Activated B cell treated with CpG ODN at 0.5 μM for 24 hours (primary cell): ENCODE measurements around the gene GTF2A1. TPM values are rescaled to one million over a fixed set of nuclear protein-coding genes. Genes with fewer than 3 reads are reported as not detected.
"Not testable (repeated sequence)": the region's sequence is repeated elsewhere in the genome, so short reads cannot be mapped to it uniquely, and the experiment has no call there.

ENCODE experiments used
- ATAC-seq: fragments of 200-7000 bp; cut with Tn5 transposase; one replicate; pipeline ENCODE4 v1.10.0; 2021; ENCODE audit warnings: low read depth, mild to moderate bottlenecking, moderate library complexity
- CTCF ChIA-PET: fragments of 350-600 bp; sonication (Branson Sonifier 250); formaldehyde crosslinking; loops from one replicate; lab custom pipeline; 2021; ENCODE audit warnings: antibody characterized with exemption; lab: Charles Lee
- POLR2A ChIA-PET: fragments of 350-600 bp; sonication (Branson Sonifier 250); formaldehyde crosslinking; loops from one replicate; lab custom pipeline; 2021; ENCODE audit warnings: antibody characterized with exemption; lab: Charles Lee
- DNase-seq: peaks from one replicate; pipeline ENCODE4 v3.0.0; 2022
- H3K27ac Mint-ChIP-seq: one replicate; pipeline ENCODE4 v1.8.0; 2020; ENCODE audit warnings: mixed read lengths
- H3K27me3 Mint-ChIP-seq: one replicate; pipeline ENCODE4 v1.8.0; 2021; ENCODE audit warnings: mixed read lengths
- H3K36me3 Mint-ChIP-seq: one replicate; pipeline ENCODE4 v1.8.0; 2021; ENCODE audit warnings: low read depth, mixed read lengths
- H3K4me1 Mint-ChIP-seq: one replicate; pipeline ENCODE4 v1.8.0; 2021; ENCODE audit warnings: mixed read lengths
- H3K4me3 Mint-ChIP-seq: one replicate; pipeline ENCODE4 v1.8.0; 2020; ENCODE audit warnings: mild to moderate bottlenecking, mixed read lengths
- H3K9me3 Mint-ChIP-seq: one replicate; pipeline ENCODE4 v1.8.0; 2020; ENCODE audit warnings: mixed read lengths
- CTCF ChIP-seq: fragments of 200-600 bp; IDR thresholded peaks from one replicate; pipeline ENCODE4 v1.8.0; 2022; ENCODE audit warnings: antibody characterized with exemption, mild to moderate bottlenecking
- intact Hi-C: fragments of 100-400 bp; cut with micrococcal nuclease; formaldehyde crosslinking; loops from one replicate; pipeline ENCODE4 v1.15.1; 2024
- total RNA-seq: library from RNA; stranded (reverse); gene quantifications from 2 replicates; pipeline ENCODE4 v1.2.3, GENCODE V29; 2022

GTF2A1 gene
- total RNA-seq, 1 donor from 2014 or later: 38.5 TPM

GRCh38 chr14:81256289-81256960, 35.7 kb upstream of the GTF2A1 start:
- POLR2A ChIA-PET: no interaction called here
- H3K36me3 Mint-ChIP-seq: no peaks in the 10 kb centered on the region
- CTCF ChIA-PET: no interaction called here
- no peak for TF ChIP-seq CTCF
- H3K27ac Mint-ChIP-seq: peak overlapping the region; percentile 73
- H3K27me3 Mint-ChIP-seq: peaks cover 10% of the 10 kb centered on the region
- peak; percentile 90 for ATAC-seq
- DNase-seq: no peak
- intact Hi-C loops: loop anchor here (1.0 kb wide), 2 partner anchors 35 to 315 kb away; partner anchors contain the start of gene CEP128
- peaks cover 19% of the 10 kb centered on the region for H3K4me1 Mint-ChIP-seq
- H3K9me3 Mint-ChIP-seq: no peaks in the 10 kb centered on the region
- peak overlapping the region; percentile 52 for H3K4me3 Mint-ChIP-seq

- H3K4me3 Mint-ChIP-seq: no peak overlapping the region
- ChIA-PET POLR2A (no interaction called here), CTCF (interaction anchor here (1.0 to 1.6 kb wide), 3 partner anchors 10 to 212 kb away, joined by 3 to 4 read pairs (median 4); no protein-coding TSS in a partner anchor)
- ATAC-seq: no peak
- no peaks in the 10 kb centered on the region for H3K9me3 Mint-ChIP-seq
- no peaks in the 10 kb centered on the region for H3K27me3 Mint-ChIP-seq
- H3K27ac Mint-ChIP-seq: no peak overlapping the region
- H3K36me3 Mint-ChIP-seq: no peaks in the 10 kb centered on the region
- DNase-seq: no peak
- TF ChIP-seq CTCF: no peak
- peaks cover 19% of the 10 kb centered on the region for H3K4me1 Mint-ChIP-seq
- intact Hi-C loops: no loop called here
These were observed 31.5 kb upstream of the GTF2A1 start for GRCh38 chr14:81252278-81252677.

GRCh38 chr14:81247271-81247766, 26.6 kb upstream of the GTF2A1 start:
- CTCF ChIA-PET: no interaction called here
- POLR2A ChIA-PET: no interaction called here
- H3K27ac Mint-ChIP-seq: no peak overlapping the region
- no peak overlapping the region for H3K4me3 Mint-ChIP-seq
- no peak for DNase-seq
- intact Hi-C loops: no loop called here
- no peak for TF ChIP-seq CTCF
- peaks cover 12% of the 10 kb centered on the region for H3K9me3 Mint-ChIP-seq
- ATAC-seq: no peak
- peaks cover 8% of the 10 kb centered on the region for H3K27me3 Mint-ChIP-seq
- H3K4me1 Mint-ChIP-seq: no peaks in the 10 kb centered on the region
- peaks cover 4% of the 10 kb centered on the region for H3K36me3 Mint-ChIP-seq

- no peaks in the 10 kb centered on the region for H3K4me1 Mint-ChIP-seq
- H3K27me3 Mint-ChIP-seq: peaks cover 9% of the 10 kb centered on the region
- ChIA-PET CTCF (no interaction called here), POLR2A (no interaction called here)
- no peak for TF ChIP-seq CTCF
- intact Hi-C loops: no loop called here
- H3K36me3 Mint-ChIP-seq: peaks cover 4% of the 10 kb centered on the region
- no peak for ATAC-seq
- no peak overlapping the region for H3K27ac Mint-ChIP-seq
- peaks cover 12% of the 10 kb centered on the region for H3K9me3 Mint-ChIP-seq
- no peak overlapping the region for H3K4me3 Mint-ChIP-seq
- DNase-seq: no peak
These were observed 25.9 kb upstream of the GTF2A1 start for GRCh38 chr14:81246461-81247270.

GRCh38 chr14:81245771-81246170, 25.0 kb upstream of the GTF2A1 start:
- H3K27ac Mint-ChIP-seq: no peak overlapping the region
- intact Hi-C loops: no loop called here
- H3K4me3 Mint-ChIP-seq: no peak overlapping the region
- POLR2A ChIA-PET: no interaction called here
- H3K9me3 Mint-ChIP-seq: peaks cover 12% of the 10 kb centered on the region
- CTCF ChIA-PET: no interaction called here
- DNase-seq: no peak
- no peak for TF ChIP-seq CTCF
- peaks cover 4% of the 10 kb centered on the region for H3K36me3 Mint-ChIP-seq
- H3K4me1 Mint-ChIP-seq: no peaks in the 10 kb centered on the region
- ATAC-seq: no peak
- H3K27me3 Mint-ChIP-seq: peaks cover 9% of the 10 kb centered on the region

GRCh38 chr14:81244431-81244830, 23.7 kb upstream of the GTF2A1 start:
- H3K4me1 Mint-ChIP-seq, POLR2A ChIA-PET, H3K36me3 Mint-ChIP-seq, DNase-seq, CTCF ChIA-PET, ATAC-seq, H3K4me3 Mint-ChIP-seq, H3K27ac Mint-ChIP-seq, intact Hi-C loops: not testable (repeated sequence)
- peaks cover 11% of the 10 kb centered on the region for H3K27me3 Mint-ChIP-seq
- H3K9me3 Mint-ChIP-seq: peaks cover 12% of the 10 kb centered on the region
